Measurements from ENCODE around the gene PKNOX1. TPM values are rescaled to one million over a fixed set of nuclear protein-coding genes. Genes with fewer than 3 reads are reported as not detected.

Gene PKNOX1
- total and polyA plus RNA-seq, 9 of the 15 experiments (the other 6 are each of a cell fraction or from before 2014, with no cell fraction given) = 8.8 to 25.9 (median 13.2) TPM

DNA sequence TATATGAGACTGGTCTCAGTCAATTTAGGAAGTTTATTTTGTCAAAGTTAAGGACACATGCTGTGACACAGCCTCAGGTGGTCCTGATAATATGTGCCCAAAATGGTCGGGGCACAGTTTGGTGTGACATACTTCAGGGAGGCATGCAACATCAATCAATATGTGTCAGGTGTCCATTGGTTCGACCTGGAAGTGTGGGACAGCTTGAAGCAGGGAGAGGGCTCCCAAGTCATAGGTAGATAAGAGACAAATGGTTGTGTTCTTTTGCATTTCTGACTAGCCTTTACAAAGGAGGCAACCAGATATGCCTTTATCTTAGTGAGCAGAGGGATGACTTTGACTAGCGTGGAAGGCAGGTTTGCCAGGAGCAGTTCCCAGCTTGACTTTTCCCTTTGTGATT lies 44.4 kb upstream of the PKNOX1 start (continued):
- TF ChIP-seq MTF1 (CRISPR knock-in tag; IDR thresholded peaks at IDR 0.05; ENCODE audit: borderline replicate concordance) (no peak), SMC3 (conservative IDR thresholded peaks at IDR 0.05; ENCODE audit: insufficient read depth, low read depth, low read length) (no peak), RBFOX2 (IDR thresholded peaks at IDR 0.05; ENCODE audit: low read depth, low read length) (no peak), ARID1B (IDR thresholded peaks at IDR 0.05) (peak; percentile 90), ZNF23 (CRISPR knock-in tag; IDR thresholded peaks at IDR 0.05) (no peak), PML (IDR thresholded peaks at IDR 0.05; ENCODE audit: low read length) (no peak), MEF2A (IDR thresholded peaks at IDR 0.05; ENCODE audit: control insufficient read depth, low read depth, low read length) (no peak), ZZZ3 (IDR thresholded peaks at IDR 0.05) (no peak), ETV5 (CRISPR knock-in tag; IDR thresholded peaks at IDR 0.05; ENCODE audit: low read depth) (no peak), FOSL1 (tag; conservative IDR thresholded peaks at IDR 0.05) (0 out of 2 replicates have a peak, but pooled peaks have one; percentile 16), TAF9B (IDR thresholded peaks at IDR 0.05; ENCODE audit: partially characterized antibody) (no peak), NFATC3 (IDR thresholded peaks at IDR 0.05) (no peak), KDM1A (IDR thresholded peaks at IDR 0.05) (peak; percentile 43 to 67; a peak in 3 of 4 replicates), ZNF354B (CRISPR knock-in tag; IDR thresholded peaks at IDR 0.05) (no peak), CBX1 (IDR thresholded peaks at IDR 0.05; ENCODE audit: low read depth) (no peak), TCF7L2 (IDR thresholded peaks at IDR 0.05; ENCODE audit: low read depth, low read length) (no peak), TRIM24 (IDR thresholded peaks at IDR 0.05) (peak; percentile 8 to 55; a peak in 2 of 4 replicates)
- TF ChIP-seq, protein P1, sequence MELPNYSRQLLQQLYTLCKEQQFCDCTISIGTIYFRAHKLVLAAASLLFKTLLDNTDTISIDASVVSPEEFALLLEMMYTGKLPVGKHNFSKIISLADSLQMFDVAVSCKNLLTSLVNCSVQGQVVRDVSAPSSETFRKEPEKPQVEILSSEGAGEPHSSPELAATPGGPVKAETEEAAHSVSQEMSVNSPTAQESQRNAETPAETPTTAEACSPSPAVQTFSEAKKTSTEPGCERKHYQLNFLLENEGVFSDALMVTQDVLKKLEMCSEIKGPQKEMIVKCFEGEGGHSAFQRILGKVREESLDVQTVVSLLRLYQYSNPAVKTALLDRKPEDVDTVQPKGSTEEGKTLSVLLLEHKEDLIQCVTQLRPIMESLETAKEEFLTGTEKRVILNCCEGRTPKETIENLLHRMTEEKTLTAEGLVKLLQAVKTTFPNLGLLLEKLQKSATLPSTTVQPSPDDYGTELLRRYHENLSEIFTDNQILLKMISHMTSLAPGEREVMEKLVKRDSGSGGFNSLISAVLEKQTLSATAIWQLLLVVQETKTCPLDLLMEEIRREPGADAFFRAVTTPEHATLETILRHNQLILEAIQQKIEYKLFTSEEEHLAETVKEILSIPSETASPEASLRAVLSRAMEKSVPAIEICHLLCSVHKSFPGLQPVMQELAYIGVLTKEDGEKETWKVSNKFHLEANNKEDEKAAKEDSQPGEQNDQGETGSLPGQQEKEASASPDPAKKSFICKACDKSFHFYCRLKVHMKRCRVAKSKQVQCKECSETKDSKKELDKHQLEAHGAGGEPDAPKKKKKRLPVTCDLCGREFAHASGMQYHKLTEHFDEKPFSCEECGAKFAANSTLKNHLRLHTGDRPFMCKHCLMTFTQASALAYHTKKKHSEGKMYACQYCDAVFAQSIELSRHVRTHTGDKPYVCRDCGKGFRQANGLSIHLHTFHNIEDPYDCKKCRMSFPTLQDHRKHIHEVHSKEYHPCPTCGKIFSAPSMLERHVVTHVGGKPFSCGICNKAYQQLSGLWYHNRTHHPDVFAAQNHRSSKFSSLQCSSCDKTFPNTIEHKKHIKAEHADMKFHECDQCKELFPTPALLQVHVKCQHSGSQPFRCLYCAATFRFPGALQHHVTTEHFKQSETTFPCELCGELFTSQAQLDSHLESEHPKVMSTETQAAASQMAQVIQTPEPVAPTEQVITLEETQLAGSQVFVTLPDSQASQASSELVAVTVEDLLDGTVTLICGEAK (IDR thresholded peaks at IDR 0.05) = 0 out of 2 replicates have a peak, but pooled peaks have one; percentile 24
- TF ChIP-seq, protein P1 (CRISPR knock-in tag; IDR thresholded peaks at IDR 0.05) = no peak
- TF ChIP-seq, protein P2, sequence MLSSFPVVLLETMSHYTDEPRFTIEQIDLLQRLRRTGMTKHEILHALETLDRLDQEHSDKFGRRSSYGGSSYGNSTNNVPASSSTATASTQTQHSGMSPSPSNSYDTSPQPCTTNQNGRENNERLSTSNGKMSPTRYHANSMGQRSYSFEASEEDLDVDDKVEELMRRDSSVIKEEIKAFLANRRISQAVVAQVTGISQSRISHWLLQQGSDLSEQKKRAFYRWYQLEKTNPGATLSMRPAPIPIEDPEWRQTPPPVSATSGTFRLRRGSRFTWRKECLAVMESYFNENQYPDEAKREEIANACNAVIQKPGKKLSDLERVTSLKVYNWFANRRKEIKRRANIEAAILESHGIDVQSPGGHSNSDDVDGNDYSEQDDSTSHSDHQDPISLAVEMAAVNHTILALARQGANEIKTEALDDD (IDR thresholded peaks at IDR 0.05) = peak; percentile 82
- TF ChIP-seq, protein P3, sequence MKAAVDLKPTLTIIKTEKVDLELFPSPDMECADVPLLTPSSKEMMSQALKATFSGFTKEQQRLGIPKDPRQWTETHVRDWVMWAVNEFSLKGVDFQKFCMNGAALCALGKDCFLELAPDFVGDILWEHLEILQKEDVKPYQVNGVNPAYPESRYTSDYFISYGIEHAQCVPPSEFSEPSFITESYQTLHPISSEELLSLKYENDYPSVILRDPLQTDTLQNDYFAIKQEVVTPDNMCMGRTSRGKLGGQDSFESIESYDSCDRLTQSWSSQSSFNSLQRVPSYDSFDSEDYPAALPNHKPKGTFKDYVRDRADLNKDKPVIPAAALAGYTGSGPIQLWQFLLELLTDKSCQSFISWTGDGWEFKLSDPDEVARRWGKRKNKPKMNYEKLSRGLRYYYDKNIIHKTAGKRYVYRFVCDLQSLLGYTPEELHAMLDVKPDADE (conservative IDR thresholded peaks at IDR 0.05; ENCODE audit: control insufficient read depth, low read depth, low read length) = no peak

Data from K562 (cell line).